NCI-H345 (cell line): ENCODE results near the gene CNTN2.
A peak's percentile ranks its signal among the peaks of the same experiment; 100 is the strongest.

Experiments used
- DNase-seq: peaks from one replicate; lab custom pipeline; 2025; lab: John Stamatoyannopoulos, UW

Gene CNTN2

GRCh38 chr1:205024679-205025078 lies 18.3 kb upstream of the CNTN2 start:
- DNase-seq: no peak

GRCh38 chr1:205025239-205025638 lies 17.8 kb upstream of the CNTN2 start:
- DNase-seq: no peak

- no peak for DNase-seq
Measured at GRCh38 chr1:205026181-205026580, 16.8 kb upstream of the CNTN2 start.

- DNase-seq: no peak
Measured at GRCh38 chr1:205028390-205028789, 14.6 kb upstream of the CNTN2 start.

- DNase-seq: no peak
Measured at GRCh38 chr1:205028924-205029323, 14.1 kb upstream of the CNTN2 start.

- DNase-seq: no peak
Measured at GRCh38 chr1:205030241-205030640, 12.8 kb upstream of the CNTN2 start.

- DNase-seq: no peak
Measured at GRCh38 chr1:205030896-205031295, 12.1 kb upstream of the CNTN2 start.

- peak; percentile 6 for DNase-seq
Measured at GRCh38 chr1:205032508-205032907, 10.5 kb upstream of the CNTN2 start.

- no peak for DNase-seq
Measured at GRCh38 chr1:205037539-205037938, 5.5 kb upstream of the CNTN2 start.

GRCh38 chr1:205038132-205038786 lies 4.8 kb upstream of the CNTN2 start:
- DNase-seq: no peak

- no peak for DNase-seq
Measured at GRCh38 chr1:205041001-205041715, 1.9 kb upstream of the CNTN2 start.

- no peak for DNase-seq
Measured at GRCh38 chr1:205041998-205042910, 758 bp upstream of the CNTN2 start.

- DNase-seq: no peak
Measured at GRCh38 chr1:205043866-205044265, 854 bp downstream of the CNTN2 start.

- no peak for DNase-seq
Measured at GRCh38 chr1:205044741-205045140, 1.7 kb downstream of the CNTN2 start.

GRCh38 chr1:205045146-205045545 lies 2.1 kb downstream of the CNTN2 start:
- no peak for DNase-seq

GRCh38 chr1:205046870-205047269 lies 3.9 kb downstream of the CNTN2 start:
- no peak for DNase-seq

- no peak for DNase-seq
Measured at GRCh38 chr1:205047764-205048231, 4.8 kb downstream of the CNTN2 start.

GRCh38 chr1:205048382-205048781 lies 5.4 kb downstream of the CNTN2 start:
- DNase-seq: no peak

GRCh38 chr1:205049479-205049878 lies 6.5 kb downstream of the CNTN2 start:
- no peak for DNase-seq

GRCh38 chr1:205052690-205053089 lies 9.7 kb downstream of the CNTN2 start:
- no peak for DNase-seq

GRCh38 chr1:205053296-205053695 lies 10.3 kb downstream of the CNTN2 start:
- DNase-seq: no peak

GRCh38 chr1:205054013-205054412 lies 11.0 kb downstream of the CNTN2 start:
- DNase-seq: no peak

GRCh38 chr1:205056188-205056611 lies 13.2 kb downstream of the CNTN2 start:
- DNase-seq: no peak
